HEK293T (cell line): Measurements from ENCODE around the gene CADM2.

Experiments
- CTCF ChIA-PET: fragments of 350-600 bp; formaldehyde crosslinking; extraction: SDS; loops from one replicate; lab custom pipeline; 2021; ENCODE audit warnings: antibody characterized with exemption, inconsistent platforms; lab: Yijun Ruan, JAX
- POLR2A ChIA-PET: fragments of 350-600 bp; formaldehyde crosslinking; extraction: SDS; loops from one replicate; lab custom pipeline; 2020; ENCODE audit warnings: antibody characterized with exemption, inconsistent platforms; lab: Yijun Ruan, JAX
- DNase-seq: peaks from one replicate; pipeline ENCODE4 v3.0.0; 2012; ENCODE audit warnings: mixed read lengths; ENCODE audit errors: extremely low spot score
- ARNT ChIP-seq: fragments of 450-650 bp; IDR thresholded peaks from 2 replicates; pipeline ENCODE4 v1.6.1; 2017; ENCODE audit warnings: mild to moderate bottlenecking
- BHLHE40 ChIP-seq: fragments of 450-650 bp; IDR thresholded peaks from 2 replicates; pipeline ENCODE4 v1.6.1; 2016; ENCODE audit warnings: mild to moderate bottlenecking, moderate library complexity, borderline replicate concordance
- CTBP1 ChIP-seq: fragments of 450-650 bp; IDR thresholded peaks from 2 replicates; pipeline ENCODE4 v1.6.1; 2016; ENCODE audit warnings: borderline replicate concordance
- ELF4 ChIP-seq: fragments of 450-650 bp; IDR thresholded peaks from 2 replicates; pipeline ENCODE4 v1.6.1; 2017; ENCODE audit warnings: antibody characterized with exemption
- FOXA1 ChIP-seq: fragments of 450-650 bp; IDR thresholded peaks from 2 replicates; pipeline ENCODE4 v1.6.1; 2016; ENCODE audit warnings: mild to moderate bottlenecking
- FOXK2 ChIP-seq: fragments of 450-650 bp; IDR thresholded peaks from 2 replicates; pipeline ENCODE4 v1.6.1; 2016; ENCODE audit warnings: mild to moderate bottlenecking
- FOXM1 ChIP-seq: fragments of 450-650 bp; IDR thresholded peaks from 2 replicates; pipeline ENCODE4 v1.6.1; 2017; ENCODE audit warnings: mild to moderate bottlenecking, borderline replicate concordance
- HDGF ChIP-seq: fragments of 450-650 bp; IDR thresholded peaks from 2 replicates; pipeline ENCODE4 v1.6.1; 2017; ENCODE audit warnings: antibody characterized with exemption, borderline replicate concordance
- L3MBTL2 ChIP-seq: fragments of 450-650 bp; conservative IDR thresholded peaks from 2 replicates; pipeline ENCODE4 v1.6.1; 2016; ENCODE audit warnings: mild to moderate bottlenecking
- LEF1 ChIP-seq: fragments of 450-650 bp; IDR thresholded peaks from 2 replicates; pipeline ENCODE4 v1.6.1; 2017; ENCODE audit warnings: mild to moderate bottlenecking, borderline replicate concordance
- NFRKB ChIP-seq: fragments of 450-650 bp; IDR thresholded peaks from 2 replicates; pipeline ENCODE4 v1.6.1; 2016; ENCODE audit warnings: mild to moderate bottlenecking, moderate library complexity
- PKNOX1 ChIP-seq: fragments of 450-650 bp; IDR thresholded peaks from 2 replicates; pipeline ENCODE4 v1.6.1; 2016
- SP1 ChIP-seq: fragments of 450-650 bp; IDR thresholded peaks from 2 replicates; pipeline ENCODE4 v1.6.1; 2017
- SUZ12 ChIP-seq: fragments of 450-650 bp; IDR thresholded peaks from 2 replicates; pipeline ENCODE4 v1.6.1; 2016; ENCODE audit warnings: mild to moderate bottlenecking
- TARDBP ChIP-seq: fragments of 450-650 bp; IDR thresholded peaks from 2 replicates; pipeline ENCODE4 v1.6.1; 2016
- ZNF384 ChIP-seq: fragments of 450-650 bp; IDR thresholded peaks from 2 replicates; pipeline ENCODE4 v1.6.1; 2016

Gene CADM2

GRCh38 chr3:84965141-84965540 lies 6.4 kb downstream of the CADM2 start:
- CTCF ChIA-PET = no interaction called here
- peak; percentile 39 for DNase-seq
- no peak for TF ChIP-seq ZNF384
- TF ChIP-seq ARNT = no peak
- POLR2A ChIA-PET = no interaction called here

- POLR2A ChIA-PET = no interaction called here
- CTCF ChIA-PET = no interaction called here
- TF ChIP-seq FOXM1 = no peak
- TF ChIP-seq FOXK2 = no peak
- TF ChIP-seq L3MBTL2 = no peak
- no peak for TF ChIP-seq BHLHE40
- TF ChIP-seq TARDBP = no peak
- TF ChIP-seq ELF4 = no peak
- no peak for TF ChIP-seq FOXA1
- no peak for TF ChIP-seq CTBP1
- no peak for TF ChIP-seq NFRKB
- TF ChIP-seq HDGF = no peak
- no peak for TF ChIP-seq ZNF384
- TF ChIP-seq SUZ12 = no peak
- no peak for TF ChIP-seq ARNT
- TF ChIP-seq LEF1 = no peak
- TF ChIP-seq SP1 = no peak
- TF ChIP-seq PKNOX1 = no peak
- DNase-seq = no peak
Measured at GRCh38 chr3:84967767-84968581, 9.2 kb downstream of the CADM2 start.

GRCh38 chr3:84968701-84969235 lies 10.0 kb downstream of the CADM2 start:
- no peak for TF ChIP-seq L3MBTL2
- no peak for TF ChIP-seq ZNF384
- no peak for TF ChIP-seq FOXK2
- TF ChIP-seq BHLHE40 = no peak
- TF ChIP-seq CTBP1 = no peak
- TF ChIP-seq SP1 = no peak
- TF ChIP-seq ELF4 = no peak
- no peak for TF ChIP-seq FOXA1
- no peak for TF ChIP-seq FOXM1
- TF ChIP-seq NFRKB = no peak
- no peak for TF ChIP-seq TARDBP
- no peak for TF ChIP-seq HDGF
- no peak for TF ChIP-seq PKNOX1
- POLR2A ChIA-PET = no interaction called here
- CTCF ChIA-PET = no interaction called here
- no peak for DNase-seq

- DNase-seq = no peak
- ChIA-PET POLR2A (no interaction called here), CTCF (interaction anchor here (0.6 kb wide), 1 partner anchor 196 kb away, joined by 3 read pairs; no protein-coding TSS in a partner anchor)
- TF ChIP-seq ZNF384 (no peak), FOXA1 (no peak), FOXM1 (no peak), PKNOX1 (no peak), CTBP1 (no peak), L3MBTL2 (no peak), HDGF (no peak), NFRKB (no peak)
Measured at GRCh38 chr3:84974347-84974746, 15.6 kb downstream of the CADM2 start.

- ChIA-PET CTCF (no interaction called here), POLR2A (no interaction called here)
- TF ChIP-seq CTBP1 (no peak), ZNF384 (no peak), HDGF (no peak), ELF4 (no peak)
- no peak for DNase-seq
Measured at GRCh38 chr3:84977021-84977420, 18.2 kb downstream of the CADM2 start.

- ChIA-PET POLR2A (no interaction called here), CTCF (no interaction called here)
- no peak for TF ChIP-seq TARDBP
- no peak for TF ChIP-seq ZNF384
- TF ChIP-seq LEF1 = no peak
- no peak for TF ChIP-seq NFRKB
- no peak for TF ChIP-seq SUZ12
- TF ChIP-seq PKNOX1 = no peak
- TF ChIP-seq FOXA1 = no peak
- TF ChIP-seq ELF4 = no peak
- TF ChIP-seq CTBP1 = no peak
- no peak for TF ChIP-seq BHLHE40
- no peak for TF ChIP-seq L3MBTL2
- DNase-seq = no peak
Measured at GRCh38 chr3:84978843-84979242, 20.1 kb downstream of the CADM2 start.
